WERI-Rb-1 (cell line): ENCODE results near the gene PCBP2.
A peak's percentile ranks its signal among the peaks of the same experiment; 100 is the strongest.

Experiments used
- DNase-seq: peaks from one replicate; pipeline ENCODE4 v3.0.0-alpha.2; 2020
- H3K27ac ChIP-seq: fragments of 250-450 bp; sonication (Bioruptor Pico); 2 replicates; pipeline ENCODE4 v1.5.1; 2020; ENCODE audit warnings: mild to moderate bottlenecking, moderate library complexity
- H3K27me3 ChIP-seq: fragments of 250-450 bp; sonication (Bioruptor Pico); 2 replicates; pipeline ENCODE4 v1.5.1; 2021; ENCODE audit warnings: mild to moderate bottlenecking, low read depth, moderate library complexity; ENCODE audit not compliant: insufficient read depth, severe bottlenecking
- H3K36me3 ChIP-seq: fragments of 250-450 bp; sonication (Bioruptor Pico); 2 replicates; pipeline ENCODE4 v1.5.1; 2020; ENCODE audit warnings: mild to moderate bottlenecking, moderate library complexity
- H3K4me3 ChIP-seq: 2 replicates; pipeline ENCODE4 v1.5.1; 2011; ENCODE audit warnings: low read depth, mild to moderate bottlenecking, control low read depth, low read length
- H3K9me3 ChIP-seq: fragments of 250-450 bp; sonication (Bioruptor Pico); 2 replicates; pipeline ENCODE4 v1.5.1; 2021; ENCODE audit warnings: mild to moderate bottlenecking, moderate library complexity; ENCODE audit not compliant: severe bottlenecking
- CTCF ChIP-seq: IDR thresholded peaks from 2 replicates; pipeline ENCODE4 v1.5.1; 2011; ENCODE audit warnings: low read depth, mild to moderate bottlenecking, control low read depth, inconsistent platforms, low read length

The PCBP2 gene

GRCh38 chr12:53502983-53503728 lies 51.3 kb downstream of the PCBP2 start:
- Histone ChIP-seq H3K27me3 (no peaks in the 10 kb centered on the region), H3K9me3 (no peaks in the 10 kb centered on the region), H3K36me3 (peaks cover 45% of the 10 kb centered on the region), H3K4me3 (no peak overlapping the region), H3K27ac (no peak overlapping the region)
- TF ChIP-seq CTCF: no peak
- no peak for DNase-seq

GRCh38 chr12:53504004-53504920 lies 52.4 kb downstream of the PCBP2 start:
- Histone ChIP-seq H3K27me3 (no peaks in the 10 kb centered on the region), H3K36me3 (peaks cover 45% of the 10 kb centered on the region), H3K9me3 (no peaks in the 10 kb centered on the region), H3K4me3 (no peak overlapping the region), H3K27ac (no peak overlapping the region)
- TF ChIP-seq CTCF: no peak
- no peak for DNase-seq

GRCh38 chr12:53505086-53505485 lies 53.2 kb downstream of the PCBP2 start:
- no peak for DNase-seq
- TF ChIP-seq CTCF: no peak
- Histone ChIP-seq H3K9me3 (no peaks in the 10 kb centered on the region), H3K36me3 (peaks cover 45% of the 10 kb centered on the region), H3K27ac (no peak overlapping the region; the same call in 1 of the 2 replicates), H3K27me3 (no peaks in the 10 kb centered on the region), H3K4me3 (no peak overlapping the region)

GRCh38 chr12:53505555-53506449 lies 53.9 kb downstream of the PCBP2 start:
- Histone ChIP-seq H3K27me3 (no peaks in the 10 kb centered on the region), H3K27ac (peak overlapping the region; percentile 90), H3K4me3 (no peak overlapping the region), H3K36me3 (peaks cover 46% of the 10 kb centered on the region), H3K9me3 (no peaks in the 10 kb centered on the region)
- DNase-seq: no peak
- no peak for TF ChIP-seq CTCF

GRCh38 chr12:53506450-53506785 lies 54.5 kb downstream of the PCBP2 start:
- Histone ChIP-seq H3K4me3 (no peak overlapping the region), H3K27me3 (no peaks in the 10 kb centered on the region), H3K36me3 (peaks cover 50% of the 10 kb centered on the region), H3K9me3 (no peaks in the 10 kb centered on the region), H3K27ac (peak overlapping the region; percentile 90)
- TF ChIP-seq CTCF: no peak
- no peak for DNase-seq
